Astrocyte (in vitro differentiated cells and primary cell): Measurements from ENCODE around the gene MYCN. TPM values are rescaled to one million over a fixed set of nuclear protein-coding genes. Genes with fewer than 3 reads are reported as not detected.
"Not testable (repeated sequence)": the region's sequence is repeated elsewhere in the genome, so short reads cannot be mapped to it uniquely, and the experiment has no call there.

Experiments used
- DNase-seq: peaks from one replicate; pipeline ENCODE4 v3.0.0-alpha.2; 2010; ENCODE audit warnings: low read depth
- FAIRE-seq: peaks from 2 replicates; lab custom pipeline; 2011; peaks lifted over from hg19 to GRCh38; lab: Jason Lieb, UNC
- H2AFZ ChIP-seq: 2 replicates; pipeline ENCODE4 v1.6.0; 2012; ENCODE audit warnings: low read depth, low read length, inconsistent platforms
- H3K27ac ChIP-seq: 2 replicates; pipeline ENCODE4 v1.5.1; 2011; ENCODE audit warnings: low read depth, low read length, inconsistent platforms
- H3K27me3 ChIP-seq: 2 replicates; pipeline ENCODE4 v1.6.0; 2011; ENCODE audit warnings: low read length, inconsistent platforms; ENCODE audit not compliant: insufficient read depth
- H3K36me3 ChIP-seq: 2 replicates; pipeline ENCODE4 v1.5.1; 2011; ENCODE audit warnings: low read length, inconsistent platforms; ENCODE audit not compliant: insufficient read depth
- H3K4me1 ChIP-seq: 2 replicates; pipeline ENCODE4 v1.5.1; 2011; ENCODE audit warnings: low read length, inconsistent platforms; ENCODE audit not compliant: insufficient read depth
- H3K4me2 ChIP-seq: 2 replicates; pipeline ENCODE4 v1.6.0; 2012; ENCODE audit warnings: low read length, inconsistent platforms
- H3K4me3 ChIP-seq: 2 replicates; pipeline ENCODE4 v1.5.1; 2011; ENCODE audit warnings: low read depth, mild to moderate bottlenecking, low read length, inconsistent platforms; ENCODE audit not compliant: insufficient read depth
- H3K79me2 ChIP-seq: 2 replicates; pipeline ENCODE4 v1.6.0; 2012; ENCODE audit warnings: mild to moderate bottlenecking, low read length, inconsistent platforms; ENCODE audit not compliant: insufficient read depth
- H3K9ac ChIP-seq: 2 replicates; pipeline ENCODE4 v1.6.0; 2012; ENCODE audit warnings: mild to moderate bottlenecking, low read length, inconsistent platforms
- H3K9me3 ChIP-seq: 2 replicates; pipeline ENCODE4 v1.5.1; 2012; ENCODE audit warnings: low read depth, mild to moderate bottlenecking, low read length, inconsistent platforms; ENCODE audit not compliant: insufficient read depth
- H4K20me1 ChIP-seq: 2 replicates; pipeline ENCODE4 v1.6.0; 2012; ENCODE audit warnings: low read length, inconsistent platforms; ENCODE audit not compliant: insufficient read depth
- H3K27ac Mint-ChIP-seq: one replicate; pipeline ENCODE4 v1.8.0; 2021; ENCODE audit warnings: mild to moderate bottlenecking, mixed read lengths; ENCODE audit not compliant: unreplicated experiment
- H3K27me3 Mint-ChIP-seq: one replicate; pipeline ENCODE4 v1.8.0; 2021; ENCODE audit warnings: low read depth, mixed read lengths; ENCODE audit not compliant: unreplicated experiment
- H3K36me3 Mint-ChIP-seq: one replicate; pipeline ENCODE4 v1.8.0; 2021; ENCODE audit warnings: low read depth, mixed read lengths; ENCODE audit not compliant: unreplicated experiment
- H3K4me1 Mint-ChIP-seq: one replicate; pipeline ENCODE4 v1.8.0; 2021; ENCODE audit warnings: low read depth, mixed read lengths; ENCODE audit not compliant: unreplicated experiment
- H3K4me3 Mint-ChIP-seq: one replicate; pipeline ENCODE4 v1.8.0; 2021; ENCODE audit warnings: mild to moderate bottlenecking, moderate library complexity, mixed read lengths; ENCODE audit not compliant: unreplicated experiment
- H3K9me3 Mint-ChIP-seq: one replicate; pipeline ENCODE4 v1.8.0; 2021; ENCODE audit warnings: mild to moderate bottlenecking, mixed read lengths; ENCODE audit not compliant: unreplicated experiment
- EZH2 ChIP-seq: IDR thresholded peaks from 2 replicates; pipeline ENCODE4 v1.6.1; 2012; ENCODE audit warnings: mild to moderate bottlenecking, low read length, inconsistent platforms; ENCODE audit not compliant: insufficient read depth
- total RNA-seq: library from RNA; stranded (reverse); gene quantifications from 2 replicates; pipeline ENCODE4 v1.2.1, GENCODE V29; 2021
- TF ChIP-seq, protein P1 (sequence below): IDR thresholded peaks from 2 replicates; pipeline ENCODE4 v1.5.1; 2011; ENCODE audit warnings: low read depth, mild to moderate bottlenecking, inconsistent platforms, low read length, moderate library complexity; ENCODE audit not compliant: insufficient read depth

The MYCN gene
- total RNA-seq, 1 donor from 2014 or later: 2.6 TPM

DNA sequence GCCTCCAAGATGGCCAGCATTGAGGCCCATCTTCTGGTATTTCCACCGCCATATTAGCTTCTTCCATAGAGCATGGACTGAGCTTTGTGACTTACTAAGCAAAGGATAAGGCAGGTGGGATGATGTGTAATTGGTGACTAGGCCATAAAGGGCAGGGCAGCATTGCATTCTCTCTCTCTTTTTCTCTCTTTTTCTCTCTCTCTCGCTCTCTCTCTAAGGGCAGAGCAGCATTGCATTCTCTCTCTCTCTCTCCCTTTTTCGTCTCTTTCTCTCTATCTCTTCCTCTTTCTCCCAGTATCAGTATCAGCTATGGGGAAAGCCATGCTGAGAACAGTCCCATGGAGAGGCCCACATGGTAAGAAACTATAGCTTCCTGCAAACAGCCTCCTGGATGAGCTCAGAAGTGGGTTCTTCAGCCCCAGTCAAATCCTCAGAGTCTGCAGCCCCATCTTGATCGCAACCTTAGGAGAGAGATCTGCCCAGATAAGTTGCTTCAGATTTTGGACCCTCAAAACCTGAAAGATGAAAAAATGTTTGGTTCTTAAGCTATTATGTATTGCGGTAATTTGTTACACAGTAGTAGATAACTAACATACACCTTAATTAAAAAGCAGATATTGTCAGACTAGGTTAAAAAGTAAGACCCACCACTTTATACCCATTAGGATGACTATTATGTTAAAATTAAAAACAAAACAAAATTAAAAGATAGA is 39.1 kb upstream of the MYCN start:
- no peaks in the 10 kb centered on the region for H3K36me3 ChIP-seq
- no peak overlapping the region for H3K9ac ChIP-seq
- no peaks in the 10 kb centered on the region for H3K79me2 ChIP-seq
- no peak overlapping the region for H3K27ac ChIP-seq
- no peaks in the 10 kb centered on the region for H3K4me1 Mint-ChIP-seq
- H4K20me1 ChIP-seq: no peaks in the 10 kb centered on the region
- H3K27ac Mint-ChIP-seq: no peak overlapping the region
- no peak overlapping the region for H2AFZ ChIP-seq
- peaks cover 4% of the 10 kb centered on the region for H3K36me3 Mint-ChIP-seq
- H3K9me3 Mint-ChIP-seq: peaks cover 15% of the 10 kb centered on the region
- H3K4me2 ChIP-seq: no peak overlapping the region
- H3K27me3 Mint-ChIP-seq: no peaks in the 10 kb centered on the region
- no peak overlapping the region for H3K4me3 ChIP-seq
- no peak overlapping the region for H3K4me3 Mint-ChIP-seq
- no peaks in the 10 kb centered on the region for H3K27me3 ChIP-seq
- H3K4me1 ChIP-seq: no peaks in the 10 kb centered on the region
- DNase-seq (no peak), FAIRE-seq (no peak)
- TF ChIP-seq EZH2: no peak
- TF ChIP-seq, protein P1, sequence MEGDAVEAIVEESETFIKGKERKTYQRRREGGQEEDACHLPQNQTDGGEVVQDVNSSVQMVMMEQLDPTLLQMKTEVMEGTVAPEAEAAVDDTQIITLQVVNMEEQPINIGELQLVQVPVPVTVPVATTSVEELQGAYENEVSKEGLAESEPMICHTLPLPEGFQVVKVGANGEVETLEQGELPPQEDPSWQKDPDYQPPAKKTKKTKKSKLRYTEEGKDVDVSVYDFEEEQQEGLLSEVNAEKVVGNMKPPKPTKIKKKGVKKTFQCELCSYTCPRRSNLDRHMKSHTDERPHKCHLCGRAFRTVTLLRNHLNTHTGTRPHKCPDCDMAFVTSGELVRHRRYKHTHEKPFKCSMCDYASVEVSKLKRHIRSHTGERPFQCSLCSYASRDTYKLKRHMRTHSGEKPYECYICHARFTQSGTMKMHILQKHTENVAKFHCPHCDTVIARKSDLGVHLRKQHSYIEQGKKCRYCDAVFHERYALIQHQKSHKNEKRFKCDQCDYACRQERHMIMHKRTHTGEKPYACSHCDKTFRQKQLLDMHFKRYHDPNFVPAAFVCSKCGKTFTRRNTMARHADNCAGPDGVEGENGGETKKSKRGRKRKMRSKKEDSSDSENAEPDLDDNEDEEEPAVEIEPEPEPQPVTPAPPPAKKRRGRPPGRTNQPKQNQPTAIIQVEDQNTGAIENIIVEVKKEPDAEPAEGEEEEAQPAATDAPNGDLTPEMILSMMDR: no peak
- H3K9me3 ChIP-seq: peaks cover 5% of the 10 kb centered on the region

DNA sequence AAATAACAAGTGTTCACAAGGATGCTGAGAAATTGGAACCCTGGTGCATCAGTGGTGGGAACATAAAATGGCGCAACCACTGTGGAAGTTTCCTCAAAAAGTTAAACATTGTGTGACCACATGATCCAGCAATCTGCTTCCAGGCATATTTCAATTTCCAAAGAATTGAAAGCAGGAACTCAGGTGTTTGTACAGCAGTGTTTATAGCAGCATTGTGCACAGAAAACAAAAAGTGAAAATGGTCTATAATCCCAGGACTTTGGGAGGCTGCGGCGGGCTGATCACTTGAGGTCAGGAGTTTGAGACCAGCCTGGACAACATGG is 38.6 kb upstream of the MYCN start:
- no peaks in the 10 kb centered on the region for H3K27me3 ChIP-seq
- TF ChIP-seq, protein P1: no peak
- no peak for TF ChIP-seq EZH2
- Mint-ChIP-seq H3K27me3 (no peaks in the 10 kb centered on the region), H3K36me3 (peaks cover 4% of the 10 kb centered on the region), H3K4me3 (no peak overlapping the region), H3K27ac (no peak overlapping the region), H3K4me1 (no peaks in the 10 kb centered on the region), H3K9me3 (peaks cover 13% of the 10 kb centered on the region)
- FAIRE-seq (no peak), DNase-seq (no peak)
- no peak overlapping the region for H3K4me2 ChIP-seq
- H3K36me3 ChIP-seq: no peaks in the 10 kb centered on the region
- H3K9me3 ChIP-seq: peaks cover 5% of the 10 kb centered on the region
- no peaks in the 10 kb centered on the region for H4K20me1 ChIP-seq
- H3K27ac ChIP-seq: no peak overlapping the region
- no peak overlapping the region for H3K4me3 ChIP-seq
- H3K9ac ChIP-seq: no peak overlapping the region
- H2AFZ ChIP-seq: no peak overlapping the region
- no peaks in the 10 kb centered on the region for H3K79me2 ChIP-seq
- H3K4me1 ChIP-seq: no peaks in the 10 kb centered on the region

DNA sequence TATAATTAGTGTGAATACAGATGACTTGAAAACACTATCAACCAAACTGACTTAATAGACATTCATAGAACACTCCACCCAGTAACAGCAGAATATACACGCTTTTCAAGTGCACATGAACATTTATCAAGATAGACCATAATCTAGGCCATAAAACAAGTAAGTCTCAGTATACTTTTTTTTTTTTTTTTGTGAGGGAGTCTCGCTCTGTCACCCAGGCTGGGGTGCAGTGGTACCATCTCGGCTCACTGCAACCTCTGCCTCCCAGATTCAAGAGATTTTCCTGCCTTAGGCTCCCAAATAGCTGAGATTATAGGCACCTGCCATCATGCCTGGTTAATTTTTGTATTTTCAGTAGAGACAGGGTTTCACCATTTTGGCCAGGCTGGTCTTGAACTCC is 36.4 kb upstream of the MYCN start:
- H3K4me2 ChIP-seq, DNase-seq, H3K4me1 Mint-ChIP-seq, FAIRE-seq, H3K4me3 Mint-ChIP-seq, H3K79me2 ChIP-seq, H2AFZ ChIP-seq, H3K9ac ChIP-seq, H4K20me1 ChIP-seq, H3K36me3 Mint-ChIP-seq, H3K9me3 ChIP-seq, H3K36me3 ChIP-seq, H3K9me3 Mint-ChIP-seq, H3K27ac ChIP-seq, H3K4me1 ChIP-seq, H3K27me3 Mint-ChIP-seq, H3K27ac Mint-ChIP-seq, H3K27me3 ChIP-seq, H3K4me3 ChIP-seq: not testable (repeated sequence)
